Endothelial cell of umbilical vein (primary cell): ENCODE data around the gene RNU1-1.
"Not testable (repeated sequence)": the region's sequence is repeated elsewhere in the genome, so short reads cannot be mapped to it uniquely, and the experiment has no call there.

Source experiments
- EZH2 ChIP-seq: IDR thresholded peaks from 2 replicates; pipeline ENCODE4 v1.6.1; 2012; ENCODE audit warnings: borderline replicate concordance, low read depth, mild to moderate bottlenecking, moderate library complexity, low read length, inconsistent platforms; ENCODE audit not compliant: severe bottlenecking
- JUN ChIP-seq: IDR thresholded peaks from 2 replicates; pipeline ENCODE4 v1.6.1; 2011; ENCODE audit warnings: borderline replicate concordance, low read depth; ENCODE audit not compliant: insufficient read length, insufficient read depth
- POLR2A ChIP-seq: IDR thresholded peaks from 2 replicates; pipeline ENCODE4 v1.6.1; 2012; ENCODE audit warnings: low read depth, mild to moderate bottlenecking, control low read depth, low read length
- POLR2AphosphoS5 ChIP-seq: IDR thresholded peaks from 2 replicates; pipeline ENCODE4 v1.6.1; 2012; ENCODE audit warnings: low read depth, mild to moderate bottlenecking, control low read depth, low read length, moderate library complexity; ENCODE audit not compliant: insufficient read depth
- TF ChIP-seq, protein P1 (sequence below), 2 donors: IDR thresholded peaks; 1 replicate in 1 of 2; 2 replicates in 1 of 2; pipeline ENCODE4 v1.5.1; 2011; ENCODE audit warnings: low read length in 2 of 2, mild to moderate bottlenecking in 2 of 2, moderate library complexity in 2 of 2, control low read depth in 1 of 2, inconsistent platforms in 1 of 2, low read depth in 1 of 2; ENCODE audit not compliant: insufficient read depth in 1 of 2; ENCODE audit errors: extremely low read depth in 1 of 2

DNA sequence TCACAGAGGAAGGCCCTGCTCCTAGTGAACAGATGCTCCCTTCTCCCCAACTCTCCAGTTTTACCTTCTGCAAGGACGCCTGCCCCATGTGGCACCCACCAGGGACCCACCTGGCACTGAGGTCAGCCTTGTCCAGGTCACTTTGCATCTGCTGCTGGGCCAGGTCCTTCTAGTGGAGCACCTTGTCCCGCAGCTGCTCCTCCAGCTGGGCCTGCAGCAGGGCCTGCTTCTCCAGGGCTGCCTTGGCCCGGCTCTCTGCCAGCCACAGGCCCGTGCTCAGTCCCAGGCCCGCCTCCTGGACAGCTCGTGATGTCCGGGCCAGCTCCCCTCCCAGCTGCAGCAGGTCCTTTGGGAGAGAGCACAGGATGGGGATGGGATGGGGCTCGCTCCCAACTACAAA, 27.8 kb downstream of the RNU1-1 start:
- not testable (repeated sequence) for TF ChIP-seq POLR2AphosphoS5, EZH2, POLR2A, JUN
- TF ChIP-seq, protein P1, sequence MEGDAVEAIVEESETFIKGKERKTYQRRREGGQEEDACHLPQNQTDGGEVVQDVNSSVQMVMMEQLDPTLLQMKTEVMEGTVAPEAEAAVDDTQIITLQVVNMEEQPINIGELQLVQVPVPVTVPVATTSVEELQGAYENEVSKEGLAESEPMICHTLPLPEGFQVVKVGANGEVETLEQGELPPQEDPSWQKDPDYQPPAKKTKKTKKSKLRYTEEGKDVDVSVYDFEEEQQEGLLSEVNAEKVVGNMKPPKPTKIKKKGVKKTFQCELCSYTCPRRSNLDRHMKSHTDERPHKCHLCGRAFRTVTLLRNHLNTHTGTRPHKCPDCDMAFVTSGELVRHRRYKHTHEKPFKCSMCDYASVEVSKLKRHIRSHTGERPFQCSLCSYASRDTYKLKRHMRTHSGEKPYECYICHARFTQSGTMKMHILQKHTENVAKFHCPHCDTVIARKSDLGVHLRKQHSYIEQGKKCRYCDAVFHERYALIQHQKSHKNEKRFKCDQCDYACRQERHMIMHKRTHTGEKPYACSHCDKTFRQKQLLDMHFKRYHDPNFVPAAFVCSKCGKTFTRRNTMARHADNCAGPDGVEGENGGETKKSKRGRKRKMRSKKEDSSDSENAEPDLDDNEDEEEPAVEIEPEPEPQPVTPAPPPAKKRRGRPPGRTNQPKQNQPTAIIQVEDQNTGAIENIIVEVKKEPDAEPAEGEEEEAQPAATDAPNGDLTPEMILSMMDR (IDR thresholded peaks at IDR 0.05; ENCODE audit: extremely low read depth in 1 of 2, insufficient read depth in 1 of 2, low read depth in 1 of 2, low read length in 2 of 2), result not testable (repeated sequence)
